Ishikawa (cell line): ENCODE results near the gene BDKRB2.

ENCODE experiments used
- EGR1 ChIP-seq: IDR thresholded peaks from 2 replicates; pipeline ENCODE4 v1.6.1; 2012
- EP300 ChIP-seq: IDR thresholded peaks from 2 replicates; pipeline ENCODE4 v1.6.1; 2012; ENCODE audit warnings: borderline replicate concordance
- NFIC ChIP-seq: IDR thresholded peaks from 2 replicates; pipeline ENCODE4 v1.6.1; 2012
- RAD21 ChIP-seq: IDR thresholded peaks from 2 replicates; pipeline ENCODE4 v1.6.1; 2012; ENCODE audit warnings: low read depth
- YY1 ChIP-seq: IDR thresholded peaks from 2 replicates; pipeline ENCODE4 v1.6.1; 2012; ENCODE audit warnings: low read depth
- TF ChIP-seq, protein P1 (sequence below): IDR thresholded peaks from 2 replicates; pipeline ENCODE4 v1.6.1; 2012; ENCODE audit warnings: low read depth, mild to moderate bottlenecking
- TF ChIP-seq, protein P2 (sequence below): IDR thresholded peaks from 2 replicates; pipeline ENCODE4 v1.6.1; 2012

DNA sequence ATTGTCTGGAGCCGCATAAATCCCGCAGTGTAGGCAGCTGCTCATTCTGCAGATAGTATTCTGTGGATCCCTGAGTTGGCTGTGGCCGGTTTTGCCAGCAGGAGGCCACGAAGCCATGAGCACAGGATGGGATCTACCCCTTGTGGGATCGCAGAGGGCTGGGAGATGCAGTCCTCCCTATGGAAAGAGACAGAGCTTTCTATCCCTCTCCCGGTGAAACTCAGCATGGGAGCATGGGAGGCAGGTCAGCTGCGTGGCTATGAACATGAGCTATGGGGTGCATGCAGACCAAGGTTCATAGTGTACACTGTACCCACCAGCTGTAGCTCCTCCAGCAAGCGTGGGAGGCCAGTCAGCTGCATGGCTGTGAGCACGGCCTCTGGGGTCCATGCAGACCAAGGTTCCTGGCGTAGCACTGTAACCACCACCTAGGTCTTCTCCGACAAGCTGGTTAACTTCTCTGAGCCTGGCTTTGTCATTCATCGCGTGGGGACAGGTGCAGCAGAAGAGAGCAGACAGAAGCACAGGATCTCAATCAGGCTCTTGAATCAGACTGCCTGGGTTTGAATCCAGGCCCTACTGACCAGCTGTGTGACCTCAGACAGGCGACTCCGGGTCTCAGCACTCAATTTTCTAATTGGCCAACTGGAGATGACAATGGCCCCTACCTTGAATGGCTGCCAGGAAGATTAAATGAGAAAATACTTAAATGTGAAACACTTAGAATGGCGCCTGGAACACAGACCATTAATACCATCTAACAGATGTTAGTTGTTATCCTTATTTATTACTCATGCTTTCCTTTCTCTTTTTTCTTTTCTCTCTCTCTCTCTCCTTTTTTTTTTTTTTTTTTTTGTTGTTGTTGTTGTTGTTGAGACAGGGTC lies 57.4 kb downstream of the BDKRB2 start:
- TF ChIP-seq EP300 (no peak), RAD21 (no peak), EGR1 (no peak), YY1 (no peak), NFIC (no peak)
- TF ChIP-seq, protein P1, sequence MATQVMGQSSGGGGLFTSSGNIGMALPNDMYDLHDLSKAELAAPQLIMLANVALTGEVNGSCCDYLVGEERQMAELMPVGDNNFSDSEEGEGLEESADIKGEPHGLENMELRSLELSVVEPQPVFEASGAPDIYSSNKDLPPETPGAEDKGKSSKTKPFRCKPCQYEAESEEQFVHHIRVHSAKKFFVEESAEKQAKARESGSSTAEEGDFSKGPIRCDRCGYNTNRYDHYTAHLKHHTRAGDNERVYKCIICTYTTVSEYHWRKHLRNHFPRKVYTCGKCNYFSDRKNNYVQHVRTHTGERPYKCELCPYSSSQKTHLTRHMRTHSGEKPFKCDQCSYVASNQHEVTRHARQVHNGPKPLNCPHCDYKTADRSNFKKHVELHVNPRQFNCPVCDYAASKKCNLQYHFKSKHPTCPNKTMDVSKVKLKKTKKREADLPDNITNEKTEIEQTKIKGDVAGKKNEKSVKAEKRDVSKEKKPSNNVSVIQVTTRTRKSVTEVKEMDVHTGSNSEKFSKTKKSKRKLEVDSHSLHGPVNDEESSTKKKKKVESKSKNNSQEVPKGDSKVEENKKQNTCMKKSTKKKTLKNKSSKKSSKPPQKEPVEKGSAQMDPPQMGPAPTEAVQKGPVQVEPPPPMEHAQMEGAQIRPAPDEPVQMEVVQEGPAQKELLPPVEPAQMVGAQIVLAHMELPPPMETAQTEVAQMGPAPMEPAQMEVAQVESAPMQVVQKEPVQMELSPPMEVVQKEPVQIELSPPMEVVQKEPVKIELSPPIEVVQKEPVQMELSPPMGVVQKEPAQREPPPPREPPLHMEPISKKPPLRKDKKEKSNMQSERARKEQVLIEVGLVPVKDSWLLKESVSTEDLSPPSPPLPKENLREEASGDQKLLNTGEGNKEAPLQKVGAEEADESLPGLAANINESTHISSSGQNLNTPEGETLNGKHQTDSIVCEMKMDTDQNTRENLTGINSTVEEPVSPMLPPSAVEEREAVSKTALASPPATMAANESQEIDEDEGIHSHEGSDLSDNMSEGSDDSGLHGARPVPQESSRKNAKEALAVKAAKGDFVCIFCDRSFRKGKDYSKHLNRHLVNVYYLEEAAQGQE = no peak
- TF ChIP-seq, protein P2, sequence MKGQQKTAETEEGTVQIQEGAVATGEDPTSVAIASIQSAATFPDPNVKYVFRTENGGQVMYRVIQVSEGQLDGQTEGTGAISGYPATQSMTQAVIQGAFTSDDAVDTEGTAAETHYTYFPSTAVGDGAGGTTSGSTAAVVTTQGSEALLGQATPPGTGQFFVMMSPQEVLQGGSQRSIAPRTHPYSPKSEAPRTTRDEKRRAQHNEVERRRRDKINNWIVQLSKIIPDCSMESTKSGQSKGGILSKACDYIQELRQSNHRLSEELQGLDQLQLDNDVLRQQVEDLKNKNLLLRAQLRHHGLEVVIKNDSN = no peak
